OCI-LY7 (cell line): ENCODE data around the gene NUP205.

ENCODE experiments used
- CTCF ChIP-seq: fragments of 200-600 bp; sonication (generic); conservative IDR thresholded peaks from 2 replicates; pipeline ENCODE4 v1.5.1; 2014; ENCODE audit warnings: mild to moderate bottlenecking, antibody characterized with exemption, low read length, moderate library complexity, mixed read lengths
- EZH2phosphoT487 ChIP-seq: fragments of 200-600 bp; sonication (generic); IDR thresholded peaks from 2 replicates; pipeline ENCODE4 v1.6.1; 2018; ENCODE audit warnings: low read depth, borderline replicate concordance, mild to moderate bottlenecking, mixed run types, antibody characterized with exemption, low read length, moderate library complexity, mixed read lengths

- TF ChIP-seq CTCF (no peak), EZH2phosphoT487 (no peak)
Measured at GRCh38 chr7:135519233-135519688, 38.5 kb upstream of the NUP205 start.
